NT2/D1 (cell line): ENCODE data around the gene AGPS.

Experiments used
- SUZ12 ChIP-seq: IDR thresholded peaks from 2 replicates; pipeline ENCODE4 v1.6.1; 2011; ENCODE audit not compliant: insufficient read length, insufficient read depth; ENCODE audit errors: extremely low read depth
- ZNF274 ChIP-seq: IDR thresholded peaks from 2 replicates; pipeline ENCODE4 v1.6.1; 2011; ENCODE audit warnings: mild to moderate bottlenecking, low read depth, low read length

GRCh38 chr2:177519534-177520115 is 127.1 kb downstream of the AGPS start:
- TF ChIP-seq ZNF274 (no peak), SUZ12 (no peak)
